Neuron (in vitro differentiated cells): Measurements from ENCODE around the gene BANF2.

Source experiments
- H2AFZ ChIP-seq: one replicate; pipeline ENCODE4 v1.6.1; 2013; ENCODE audit warnings: low read depth, mild to moderate bottlenecking, inconsistent platforms, low read length, moderate library complexity
- H3K27me3 ChIP-seq: one replicate; pipeline ENCODE4 v1.6.1; 2013; ENCODE audit warnings: low read length; ENCODE audit not compliant: insufficient read depth
- H3K36me3 ChIP-seq: one replicate; pipeline ENCODE4 v1.6.1; 2013; ENCODE audit warnings: low read length; ENCODE audit not compliant: insufficient read depth
- H3K4me1 ChIP-seq: one replicate; pipeline ENCODE4 v1.6.1; 2013; ENCODE audit warnings: low read length; ENCODE audit not compliant: insufficient read depth
- H3K4me3 ChIP-seq: 2 replicates; pipeline ENCODE4 v1.5.1; 2013; ENCODE audit warnings: mild to moderate bottlenecking, low read length, moderate library complexity
- H3K9me3 ChIP-seq: one replicate; pipeline ENCODE4 v1.6.1; 2013; ENCODE audit warnings: low read length

The BANF2 gene

GRCh38 chr20:17748279-17748678, 48.5 kb downstream of the BANF2 start:
- H3K4me1 ChIP-seq, result no peaks in the 10 kb centered on the region
- H3K27me3 ChIP-seq, result no peaks in the 10 kb centered on the region
- no peaks in the 10 kb centered on the region for H3K9me3 ChIP-seq
- no peaks in the 10 kb centered on the region for H3K36me3 ChIP-seq
- H2AFZ ChIP-seq, result no peak overlapping the region
- no peak overlapping the region for H3K4me3 ChIP-seq

GRCh38 chr20:17749626-17749977, 49.8 kb downstream of the BANF2 start:
- H2AFZ ChIP-seq, result no peak overlapping the region
- H3K4me1 ChIP-seq, result no peaks in the 10 kb centered on the region
- H3K4me3 ChIP-seq, result no peak overlapping the region
- no peaks in the 10 kb centered on the region for H3K27me3 ChIP-seq
- no peaks in the 10 kb centered on the region for H3K9me3 ChIP-seq
- H3K36me3 ChIP-seq, result no peaks in the 10 kb centered on the region

GRCh38 chr20:17749978-17750721, 50.4 kb downstream of the BANF2 start:
- Histone ChIP-seq H3K9me3 (no peaks in the 10 kb centered on the region), H3K27me3 (no peaks in the 10 kb centered on the region), H3K4me3 (no peak overlapping the region), H3K4me1 (no peaks in the 10 kb centered on the region), H2AFZ (no peak overlapping the region), H3K36me3 (no peaks in the 10 kb centered on the region)

- Histone ChIP-seq H3K27me3 (no peaks in the 10 kb centered on the region), H3K36me3 (no peaks in the 10 kb centered on the region), H2AFZ (no peak overlapping the region), H3K4me3 (no peak overlapping the region), H3K4me1 (no peaks in the 10 kb centered on the region), H3K9me3 (no peaks in the 10 kb centered on the region)
These were observed 50.9 kb downstream of the BANF2 start for GRCh38 chr20:17750722-17751045.

- Histone ChIP-seq H3K36me3 (no peaks in the 10 kb centered on the region), H2AFZ (no peak overlapping the region), H3K4me3 (no peak overlapping the region), H3K9me3 (no peaks in the 10 kb centered on the region), H3K27me3 (no peaks in the 10 kb centered on the region), H3K4me1 (no peaks in the 10 kb centered on the region)
These were observed 51.9 kb downstream of the BANF2 start for GRCh38 chr20:17751640-17752039.

GRCh38 chr20:17752459-17752858, 52.7 kb downstream of the BANF2 start:
- Histone ChIP-seq H3K9me3 (no peaks in the 10 kb centered on the region), H3K4me3 (no peak overlapping the region), H3K36me3 (no peaks in the 10 kb centered on the region), H3K4me1 (no peaks in the 10 kb centered on the region), H3K27me3 (no peaks in the 10 kb centered on the region), H2AFZ (no peak overlapping the region)

- Histone ChIP-seq H2AFZ (no peak overlapping the region), H3K9me3 (peaks cover 4% of the 10 kb centered on the region), H3K4me3 (no peak overlapping the region), H3K4me1 (no peaks in the 10 kb centered on the region), H3K36me3 (no peaks in the 10 kb centered on the region), H3K27me3 (no peaks in the 10 kb centered on the region)
These were observed 53.8 kb downstream of the BANF2 start for GRCh38 chr20:17753516-17753915.

- Histone ChIP-seq H3K36me3 (no peaks in the 10 kb centered on the region), H2AFZ (no peak overlapping the region), H3K4me1 (no peaks in the 10 kb centered on the region), H3K9me3 (peaks cover 4% of the 10 kb centered on the region), H3K4me3 (no peak overlapping the region), H3K27me3 (no peaks in the 10 kb centered on the region)
These were observed 56.8 kb downstream of the BANF2 start for GRCh38 chr20:17756529-17756928.

- Histone ChIP-seq H2AFZ (no peak overlapping the region), H3K27me3 (no peaks in the 10 kb centered on the region), H3K4me3 (no peak overlapping the region), H3K4me1 (no peaks in the 10 kb centered on the region), H3K9me3 (peaks cover 4% of the 10 kb centered on the region), H3K36me3 (no peaks in the 10 kb centered on the region)
These were observed 57.7 kb downstream of the BANF2 start for GRCh38 chr20:17757496-17757895.

- no peak overlapping the region for H2AFZ ChIP-seq
These were observed 58.2 kb downstream of the BANF2 start for GRCh38 chr20:17758010-17758409.

GRCh38 chr20:17758512-17758911, 58.7 kb downstream of the BANF2 start:
- no peaks in the 10 kb centered on the region for H3K27me3 ChIP-seq
- H3K9me3 ChIP-seq, result peaks cover 4% of the 10 kb centered on the region

More at GRCh38 chr20:17758010-17758409, 58.2 kb downstream of the BANF2 start:
- no peak overlapping the region for H3K4me3 ChIP-seq
- H3K4me1 ChIP-seq, result no peaks in the 10 kb centered on the region
- peaks cover 4% of the 10 kb centered on the region for H3K9me3 ChIP-seq
- no peaks in the 10 kb centered on the region for H3K36me3 ChIP-seq
- H3K27me3 ChIP-seq, result no peaks in the 10 kb centered on the region

GRCh38 chr20:17759449-17759848, 59.7 kb downstream of the BANF2 start:
- Histone ChIP-seq H3K9me3 (peaks cover 4% of the 10 kb centered on the region), H3K27me3 (no peaks in the 10 kb centered on the region), H3K4me1 (no peaks in the 10 kb centered on the region), H3K4me3 (no peak overlapping the region), H3K36me3 (no peaks in the 10 kb centered on the region), H2AFZ (no peak overlapping the region)

More at GRCh38 chr20:17758512-17758911, 58.7 kb downstream of the BANF2 start:
- H3K4me3 ChIP-seq, result no peak overlapping the region
- no peaks in the 10 kb centered on the region for H3K4me1 ChIP-seq
- H2AFZ ChIP-seq, result no peak overlapping the region
- H3K36me3 ChIP-seq, result no peaks in the 10 kb centered on the region

GRCh38 chr20:17761604-17762003, 61.8 kb downstream of the BANF2 start:
- Histone ChIP-seq H3K4me3 (no peak overlapping the region), H2AFZ (no peak overlapping the region), H3K36me3 (no peaks in the 10 kb centered on the region), H3K27me3 (peaks cover 2% of the 10 kb centered on the region), H3K4me1 (no peaks in the 10 kb centered on the region), H3K9me3 (peaks cover 4% of the 10 kb centered on the region)

GRCh38 chr20:17762243-17762872, 62.6 kb downstream of the BANF2 start:
- Histone ChIP-seq H3K4me3 (no peak overlapping the region), H2AFZ (no peak overlapping the region), H3K4me1 (no peaks in the 10 kb centered on the region), H3K27me3 (peaks cover 2% of the 10 kb centered on the region), H3K36me3 (no peaks in the 10 kb centered on the region), H3K9me3 (peaks cover 4% of the 10 kb centered on the region)
